HL-60 (cell line): ENCODE data around the gene NHLH2.

Source experiments
- DNase-seq, 2 experiments: peaks; one replicate each; pipeline ENCODE4 v3.0.0-alpha.2; 2010 to 2020; ENCODE audit warnings: low read depth in 1 of 2, low spot score in 1 of 2
- H3K27ac ChIP-seq: fragments of 250-450 bp; sonication (Bioruptor Pico); replicated peaks from 2 replicates; pipeline ENCODE4 v1.5.1; 2020; ENCODE audit warnings: mild to moderate bottlenecking, moderate library complexity
- H3K27me3 ChIP-seq: fragments of 250-450 bp; sonication (Bioruptor Pico); 2 replicates; pipeline ENCODE4 v1.5.1; 2021; ENCODE audit warnings: mild to moderate bottlenecking, moderate library complexity; ENCODE audit not compliant: insufficient read depth, poor library complexity, severe bottlenecking
- H3K4me3 ChIP-seq: replicated peaks from 2 replicates; pipeline ENCODE4 v1.5.1; 2011; ENCODE audit warnings: mild to moderate bottlenecking, control low read depth, low read length; ENCODE audit not compliant: insufficient read depth
- CTCF ChIP-seq: IDR thresholded peaks from one replicate; pipeline ENCODE4 v1.5.1; 2011; ENCODE audit warnings: low read length, control low read depth, inconsistent platforms; ENCODE audit not compliant: insufficient read depth
- GABPA ChIP-seq: IDR thresholded peaks from 2 replicates; pipeline ENCODE4 v1.6.1; 2012; ENCODE audit warnings: low read depth
- POLR2AphosphoS5 ChIP-seq: IDR thresholded peaks from 2 replicates; pipeline ENCODE4 v1.6.1; 2012; ENCODE audit warnings: low read depth
- SPI1 ChIP-seq: IDR thresholded peaks from 2 replicates; pipeline ENCODE4 v1.6.1; 2012; ENCODE audit warnings: low read depth, mild to moderate bottlenecking, borderline replicate concordance
- TF ChIP-seq, protein P1 (sequence below): IDR thresholded peaks from 2 replicates; pipeline ENCODE4 v1.6.1; 2012; ENCODE audit warnings: low read depth; ENCODE audit not compliant: insufficient replicate concordance

The NHLH2 gene

DNA sequence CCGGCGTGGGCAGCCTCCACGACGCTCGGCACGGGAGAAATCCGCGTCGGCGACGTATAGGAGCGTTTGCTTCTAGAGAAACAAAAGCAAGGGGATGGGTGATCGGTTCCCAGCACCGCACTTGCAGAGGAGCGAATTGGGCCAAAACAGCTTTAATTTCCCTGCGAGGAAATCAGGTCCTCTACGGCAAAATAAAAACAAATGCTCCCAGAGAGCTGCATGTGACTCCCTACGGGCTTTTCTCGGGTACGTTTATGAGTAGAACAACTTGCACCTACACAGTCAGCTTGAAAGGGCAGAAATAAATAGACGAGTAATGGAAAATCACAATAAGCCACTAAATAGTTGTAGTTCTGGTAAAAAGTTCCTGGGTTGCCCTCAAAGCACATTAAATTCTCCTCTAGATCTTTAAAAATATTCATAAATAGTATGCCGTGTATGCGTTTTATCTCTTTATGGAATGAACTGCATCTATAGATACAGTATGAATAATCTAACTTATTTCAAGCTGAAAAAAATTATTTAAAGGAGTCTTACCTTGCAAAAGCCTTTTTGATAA is 1.2 kb downstream of the NHLH2 start:
- peak overlapping the region; percentile 37 for H3K4me3 ChIP-seq
- DNase-seq, result no peak
- no peak overlapping the region for H3K27ac ChIP-seq
- peaks cover 49% of the 10 kb centered on the region for H3K27me3 ChIP-seq
- TF ChIP-seq SPI1 (no peak), POLR2AphosphoS5 (no peak), CTCF (no peak), GABPA (no peak)
- TF ChIP-seq, protein P1, sequence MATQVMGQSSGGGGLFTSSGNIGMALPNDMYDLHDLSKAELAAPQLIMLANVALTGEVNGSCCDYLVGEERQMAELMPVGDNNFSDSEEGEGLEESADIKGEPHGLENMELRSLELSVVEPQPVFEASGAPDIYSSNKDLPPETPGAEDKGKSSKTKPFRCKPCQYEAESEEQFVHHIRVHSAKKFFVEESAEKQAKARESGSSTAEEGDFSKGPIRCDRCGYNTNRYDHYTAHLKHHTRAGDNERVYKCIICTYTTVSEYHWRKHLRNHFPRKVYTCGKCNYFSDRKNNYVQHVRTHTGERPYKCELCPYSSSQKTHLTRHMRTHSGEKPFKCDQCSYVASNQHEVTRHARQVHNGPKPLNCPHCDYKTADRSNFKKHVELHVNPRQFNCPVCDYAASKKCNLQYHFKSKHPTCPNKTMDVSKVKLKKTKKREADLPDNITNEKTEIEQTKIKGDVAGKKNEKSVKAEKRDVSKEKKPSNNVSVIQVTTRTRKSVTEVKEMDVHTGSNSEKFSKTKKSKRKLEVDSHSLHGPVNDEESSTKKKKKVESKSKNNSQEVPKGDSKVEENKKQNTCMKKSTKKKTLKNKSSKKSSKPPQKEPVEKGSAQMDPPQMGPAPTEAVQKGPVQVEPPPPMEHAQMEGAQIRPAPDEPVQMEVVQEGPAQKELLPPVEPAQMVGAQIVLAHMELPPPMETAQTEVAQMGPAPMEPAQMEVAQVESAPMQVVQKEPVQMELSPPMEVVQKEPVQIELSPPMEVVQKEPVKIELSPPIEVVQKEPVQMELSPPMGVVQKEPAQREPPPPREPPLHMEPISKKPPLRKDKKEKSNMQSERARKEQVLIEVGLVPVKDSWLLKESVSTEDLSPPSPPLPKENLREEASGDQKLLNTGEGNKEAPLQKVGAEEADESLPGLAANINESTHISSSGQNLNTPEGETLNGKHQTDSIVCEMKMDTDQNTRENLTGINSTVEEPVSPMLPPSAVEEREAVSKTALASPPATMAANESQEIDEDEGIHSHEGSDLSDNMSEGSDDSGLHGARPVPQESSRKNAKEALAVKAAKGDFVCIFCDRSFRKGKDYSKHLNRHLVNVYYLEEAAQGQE, result no peak

- TF ChIP-seq SPI1 (no peak), GABPA (no peak), POLR2AphosphoS5 (no peak), CTCF (no peak)
- TF ChIP-seq, protein P1, result no peak
- Histone ChIP-seq H3K27ac (no peak overlapping the region), H3K4me3 (peak overlapping the region; percentile 37), H3K27me3 (peaks cover 49% of the 10 kb centered on the region)
- DNase-seq, result no peak
Observed at GRCh38 chr1:115839029-115839678, 1.8 kb downstream of the NHLH2 start.

DNA sequence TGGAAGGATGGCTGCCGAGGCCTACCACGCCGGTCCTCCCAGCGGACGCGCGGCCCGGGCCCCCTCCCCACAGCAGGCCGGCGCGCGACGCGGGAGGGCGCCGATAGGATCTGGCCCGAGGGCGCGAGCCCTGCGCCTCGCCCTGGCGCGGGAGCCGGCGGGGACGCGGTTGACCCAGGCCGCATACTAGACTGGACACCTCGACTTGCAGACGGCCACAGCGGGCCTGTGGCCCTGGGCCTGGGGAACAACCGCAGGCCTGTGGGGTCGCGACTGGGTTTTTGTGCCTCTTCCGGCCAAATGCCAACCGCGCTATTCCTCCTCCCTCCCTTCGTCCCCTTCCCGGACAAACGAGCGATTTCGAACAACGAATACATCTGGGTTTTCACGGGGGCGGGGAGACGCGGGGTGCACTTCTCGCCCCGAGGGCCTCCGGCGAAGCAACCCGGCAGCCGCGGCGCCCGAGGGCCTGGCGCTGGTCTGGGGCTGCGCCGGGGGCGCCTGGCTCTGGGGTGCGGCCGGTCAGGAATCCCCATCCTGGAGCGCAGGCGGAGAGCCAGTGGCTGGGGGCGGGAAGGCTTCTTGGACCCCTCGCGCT is 2.4 kb downstream of the NHLH2 start:
- TF ChIP-seq, protein P1, result no peak
- no peak for TF ChIP-seq SPI1
- TF ChIP-seq POLR2AphosphoS5, result no peak
- no peak for TF ChIP-seq CTCF
- no peak for TF ChIP-seq GABPA
- peak overlapping the region; percentile 37 for H3K4me3 ChIP-seq
- DNase-seq, result no peak
- peaks cover 49% of the 10 kb centered on the region for H3K27me3 ChIP-seq
- no peak overlapping the region for H3K27ac ChIP-seq
